Body of pancreas (tissue), 4 donors: Measurements from ENCODE around the gene TBC1D9. TPM values are rescaled to one million over a fixed set of nuclear protein-coding genes. Genes with fewer than 3 reads are reported as not detected.

Experiments
- ATAC-seq: fragments of 150-250 bp; one replicate; pipeline ENCODE4 v1.9.1; 2016
- DNase-seq, 4 donors: peaks; one replicate each; pipeline ENCODE4 v3.0.0-alpha.2; 2019
- H3K27ac ChIP-seq, 4 donors: fragments of 200-600 bp; sonication (generic); 1 replicate in 3 of 4; 2 replicates in 1 of 4; pipeline versions ENCODE4 v1.5.1 to v1.6.1; 2016 to 2019; ENCODE audit warnings: mild to moderate bottlenecking in 1 of 4, mixed read lengths in 1 of 4, moderate library complexity in 1 of 4
- H3K27me3 ChIP-seq, 2 donors: fragments of 200-600 bp; sonication (generic); one replicate each; pipeline ENCODE4 v1.6.0; 2016; ENCODE audit warnings: mild to moderate bottlenecking in 1 of 2
- H3K36me3 ChIP-seq, 2 donors: fragments of 200-600 bp; sonication (generic); replicated peaks in 1 of 2; 2 replicates each; pipeline ENCODE4 v1.5.1; 2016; ENCODE audit warnings: low read depth in 2 of 2; ENCODE audit not compliant: insufficient read depth in 1 of 2
- H3K4me1 ChIP-seq: fragments of 200-600 bp; sonication (generic); one replicate; pipeline ENCODE4 v1.6.0; 2016
- H3K4me3 ChIP-seq, 2 donors: fragments of 200-600 bp; sonication (generic); 1 replicate in 1 of 2; 2 replicates in 1 of 2; pipeline ENCODE4 v1.5.1; 2016 to 2019
- H3K9me3 ChIP-seq, 3 donors: fragments of 200-600 bp; sonication (generic); 1 replicate in 2 of 3; 2 replicates in 1 of 3; pipeline ENCODE4 v1.5.1; 2016
- CTCF ChIP-seq, 7 experiments: fragments of 450-650 bp in 4 of 7; fragments of 200-600 bp in 3 of 7; sonication (generic) in 3 of 7; IDR thresholded peaks; one replicate each; pipeline ENCODE4 v1.5.1; 2016 to 2019; ENCODE audit warnings: antibody characterized with exemption in 7 of 7
- POLR2A ChIP-seq, 3 donors: fragments of 450-650 bp; IDR thresholded peaks; one replicate each; pipeline ENCODE4 v1.6.1; 2016; ENCODE audit warnings: antibody characterized with exemption in 3 of 3, mild to moderate bottlenecking in 2 of 3
- WGBS, 2 donors: methylation state at CpG; one replicate each; pipeline ENCODE4 v1.1.5; 2017; 5-methylcytosine and 5-hydroxymethylcytosine counted together
- intact Hi-C: fragments of 100-400 bp; cut with DNase I; formaldehyde crosslinking; loops from one replicate; pipeline ENCODE4 v1.15.1; 2023
- total RNA-seq, 2 donors: library from RNA; depleted of rRNA; stranded (reverse); fragments of >200 nt; gene quantifications; one replicate each; pipeline ENCODE4 v1.1.0, GENCODE V29; 2016

The TBC1D9 gene
- total RNA-seq, 2 donors from 2014 or later = 11.2 to 13.5 TPM

- Histone ChIP-seq H3K4me3 (no peak overlapping the region), H3K36me3 (no peaks in the 10 kb centered on the region), H3K4me1 (peaks cover 28% of the 10 kb centered on the region), H3K27ac (no peak overlapping the region), H3K27me3 (no peaks in the 10 kb centered on the region), H3K9me3 (no peaks in the 10 kb centered on the region)
- ATAC-seq (no peak), DNase-seq (no peak)
- TF ChIP-seq CTCF (IDR thresholded peaks at IDR 0.05) (no peak), POLR2A (IDR thresholded peaks at IDR 0.05) (no peak)
- WGBS, 2 donors = 93% methylated on average over 7 of the region's 7 CpGs
- intact Hi-C loops = no loop called here
Measured at GRCh38 chr4:140639066-140639465, 117.1 kb downstream of the TBC1D9 start.

- TF ChIP-seq CTCF (IDR thresholded peaks at IDR 0.05) (peak in 6 of 7 experiments; percentile 20 to 42 (median 32)), POLR2A (IDR thresholded peaks at IDR 0.05) (no peak)
- H3K36me3 ChIP-seq = no peaks in the 10 kb centered on the region
- peaks cover 28% of the 10 kb centered on the region for H3K4me1 ChIP-seq
- no peaks in the 10 kb centered on the region for H3K9me3 ChIP-seq
- DNase-seq (peak in 2 of 4 donors; percentile 19 to 44), ATAC-seq (no peak)
- H3K27me3 ChIP-seq = no peaks in the 10 kb centered on the region
- no peak overlapping the region for H3K27ac ChIP-seq
- H3K4me3 ChIP-seq = no peak overlapping the region
- intact Hi-C loops = no loop called here
- 74 to 79% methylated on average over 6 of the region's 6 CpGs for WGBS, 2 donors
Measured at GRCh38 chr4:140637836-140638235, 118.3 kb downstream of the TBC1D9 start.

- no peaks in the 10 kb centered on the region for H3K36me3 ChIP-seq
- intact Hi-C loops = no loop called here
- H3K4me3 ChIP-seq = no peak overlapping the region
- 52 to 58% methylated on average over 6 of the region's 6 CpGs for WGBS, 2 donors
- peak overlapping the region in 3 of 4 donors; percentile 8 to 41 (median 40) for H3K27ac ChIP-seq
- TF ChIP-seq POLR2A (IDR thresholded peaks at IDR 0.05) = no peak
- no peak for TF ChIP-seq CTCF (IDR thresholded peaks at IDR 0.05)
- DNase-seq = peak; percentile 46 to 70 (median 56)
- no peaks in the 10 kb centered on the region for H3K27me3 ChIP-seq
- peak; percentile 91 for ATAC-seq
- peaks cover 14% of the 10 kb centered on the region for H3K4me1 ChIP-seq
- no peaks in the 10 kb centered on the region for H3K9me3 ChIP-seq
Measured at GRCh38 chr4:140635606-140636005, 120.6 kb downstream of the TBC1D9 start.

- no peak for TF ChIP-seq POLR2A (IDR thresholded peaks at IDR 0.05)
- no peak for TF ChIP-seq CTCF (IDR thresholded peaks at IDR 0.05)
- WGBS, 2 donors = 91 to 92% methylated on average over 10 of the region's 10 CpGs
- ATAC-seq (no peak), DNase-seq (no peak)
- H3K36me3 ChIP-seq = no peaks in the 10 kb centered on the region
- H3K27me3 ChIP-seq = no peaks in the 10 kb centered on the region
- intact Hi-C loops = no loop called here
- no peak overlapping the region for H3K4me3 ChIP-seq
- H3K9me3 ChIP-seq = no peaks in the 10 kb centered on the region
- H3K27ac ChIP-seq = no peak overlapping the region
- H3K4me1 ChIP-seq = peaks cover 14% of the 10 kb centered on the region
Measured at GRCh38 chr4:140633951-140634350, 122.2 kb downstream of the TBC1D9 start.

- Histone ChIP-seq H3K9me3 (no peaks in the 10 kb centered on the region), H3K4me3 (no peak overlapping the region), H3K27ac (no peak overlapping the region), H3K4me1 (peaks cover 14% of the 10 kb centered on the region), H3K27me3 (no peaks in the 10 kb centered on the region), H3K36me3 (peaks cover 0 to 2% of the 10 kb centered on the region in 2 donors)
- intact Hi-C loops = no loop called here
- DNase-seq (no peak), ATAC-seq (no peak)
- TF ChIP-seq CTCF (IDR thresholded peaks at IDR 0.05) (no peak), POLR2A (IDR thresholded peaks at IDR 0.05) (no peak)
- 86 to 88% methylated on average over 2 of the region's 2 CpGs for WGBS, 2 donors
Measured at GRCh38 chr4:140633124-140633523, 123.1 kb downstream of the TBC1D9 start.
